A673 (cell line): ENCODE results near the gene TMTC2. TPM values are rescaled to one million over a fixed set of nuclear protein-coding genes. Genes with fewer than 3 reads are reported as not detected.

Experiments used
- BruUV-seq: library from RNA; stranded (reverse); fragments of 400-500 nt; replicated peaks from 2 replicates; lab custom pipeline; 2021; lab: Mats Ljungman, UMichigan
- CTCF ChIA-PET: fragments of 300-600 bp; sonication (Branson Sonifier 250); formaldehyde crosslinking; loops from one replicate; lab custom pipeline; 2022; ENCODE audit warnings: antibody characterized with exemption; lab: Charles Lee
- POLR2A ChIA-PET: fragments of 300-600 bp; sonication (Branson Sonifier 250); formaldehyde crosslinking; loops from one replicate; lab custom pipeline; 2022; ENCODE audit warnings: antibody characterized with exemption; ENCODE audit not compliant: low non-redundant PET; lab: Charles Lee
- DNase-seq: peaks from one replicate; pipeline ENCODE4 v3.0.0-alpha.2; 2015; ENCODE audit warnings: low spot score
- H3K27ac ChIP-seq: fragments of 200-600 bp; sonication (generic); 2 replicates; pipeline ENCODE4 v1.5.1; 2016; ENCODE audit warnings: mixed run types, low read depth, mild to moderate bottlenecking, mixed read lengths, antibody characterized with exemption, low read length; ENCODE audit not compliant: poor library complexity, severe bottlenecking
- H3K27me3 ChIP-seq: fragments of 200-600 bp; sonication (generic); replicated peaks from 2 replicates; pipeline ENCODE4 v1.6.1; 2017; ENCODE audit warnings: mixed run types, low read depth, mild to moderate bottlenecking, mixed read lengths, antibody characterized with exemption, low read length; ENCODE audit not compliant: insufficient read depth, poor library complexity
- H3K36me3 ChIP-seq: fragments of 200-600 bp; sonication (generic); 2 replicates; pipeline ENCODE4 v1.6.1; 2016; ENCODE audit warnings: mixed run types, mild to moderate bottlenecking, mixed read lengths, antibody characterized with exemption, low read length; ENCODE audit not compliant: insufficient read depth, poor library complexity, severe bottlenecking
- H3K4me1 ChIP-seq: fragments of 200-600 bp; sonication (generic); 2 replicates; pipeline ENCODE4 v1.6.1; 2017; ENCODE audit warnings: mixed run types, mild to moderate bottlenecking, mixed read lengths, antibody characterized with exemption, low read length; ENCODE audit not compliant: insufficient read depth, poor library complexity, severe bottlenecking
- H3K4me3 ChIP-seq: fragments of 200-600 bp; sonication (generic); 2 replicates; pipeline ENCODE4 v1.5.1; 2016; ENCODE audit warnings: low read depth, mixed run types, mild to moderate bottlenecking, mixed read lengths, low read length; ENCODE audit not compliant: poor library complexity, severe bottlenecking
- H3K9me3 ChIP-seq: fragments of 200-600 bp; sonication (generic); 2 replicates; pipeline ENCODE4 v1.6.1; 2016; ENCODE audit warnings: mixed run types, low read depth, mild to moderate bottlenecking, mixed read lengths, antibody characterized with exemption, low read length; ENCODE audit not compliant: poor library complexity, severe bottlenecking
- EZH2 ChIP-seq: fragments of 200-600 bp; sonication (generic); IDR thresholded peaks from 2 replicates; pipeline ENCODE4 v1.6.1; 2017; ENCODE audit warnings: borderline replicate concordance, low read depth, mild to moderate bottlenecking, mixed read lengths, antibody characterized with exemption, low read length; ENCODE audit not compliant: poor library complexity, severe bottlenecking
- intact Hi-C: fragments of 100-400 bp; cut with micrococcal nuclease; formaldehyde crosslinking; loops from one replicate; pipeline ENCODE4 v1.10.0; 2022; ENCODE audit not compliant: unreplicated experiment
- total RNA-seq: library from RNA; stranded (reverse); gene quantifications from 2 replicates; pipeline ENCODE4 v1.2.3, GENCODE V29; 2021
- TF ChIP-seq, protein P1 (sequence below): fragments of 300-800, 200-600 bp; sonication (generic); conservative IDR thresholded peaks from 2 replicates; pipeline ENCODE4 v1.5.1; 2017; ENCODE audit warnings: low read depth, mild to moderate bottlenecking, antibody characterized with exemption, low read length, moderate library complexity, mixed read lengths

Gene TMTC2
- total RNA-seq, 1 experiment from 2014 or later: 3.3 TPM

DNA sequence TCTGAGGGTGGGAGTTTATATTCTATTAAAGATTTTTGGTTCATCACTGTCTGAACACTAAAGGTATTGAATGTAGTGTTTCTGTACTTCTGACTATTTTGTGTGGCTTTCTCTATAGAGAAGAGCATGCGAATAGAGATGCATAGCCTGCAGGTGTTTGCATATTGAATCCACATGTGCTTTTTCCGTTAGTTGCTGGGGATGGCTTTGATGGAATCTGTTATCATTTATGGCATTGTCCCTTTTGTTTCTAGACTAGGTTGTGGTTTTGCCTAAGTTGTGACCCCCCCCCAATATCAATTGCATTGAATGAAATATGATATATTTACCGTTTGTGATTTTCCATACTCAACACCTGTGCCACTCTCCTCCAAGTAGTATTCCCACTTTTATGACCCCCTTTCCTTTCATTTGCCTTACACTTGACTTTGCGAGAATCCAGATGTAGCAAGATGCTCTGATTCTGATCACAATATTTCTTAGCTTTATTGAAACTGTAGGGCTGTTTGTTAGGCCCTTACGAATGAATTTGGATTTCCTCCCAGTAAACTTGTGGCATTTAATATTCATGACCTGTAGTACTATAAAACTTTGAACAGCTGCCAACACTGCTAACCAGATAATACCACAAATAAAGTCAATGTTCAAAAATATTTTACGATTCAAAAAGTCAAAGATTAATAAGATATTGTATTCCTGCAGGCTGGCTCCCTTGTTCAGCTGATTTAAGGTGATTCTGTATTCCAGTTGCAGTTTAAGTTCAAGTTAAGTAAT, 176.4 kb downstream of the TMTC2 start:
- ChIA-PET POLR2A (no interaction called here), CTCF (no interaction called here)
- no peak for DNase-seq
- Histone ChIP-seq H3K4me3 (no peak overlapping the region), H3K36me3 (no peaks in the 10 kb centered on the region), H3K27ac (no peak overlapping the region), H3K4me1 (peaks cover 25% of the 10 kb centered on the region), H3K27me3 (no peaks in the 10 kb centered on the region), H3K9me3 (no peaks in the 10 kb centered on the region)
- TF ChIP-seq, protein P1, sequence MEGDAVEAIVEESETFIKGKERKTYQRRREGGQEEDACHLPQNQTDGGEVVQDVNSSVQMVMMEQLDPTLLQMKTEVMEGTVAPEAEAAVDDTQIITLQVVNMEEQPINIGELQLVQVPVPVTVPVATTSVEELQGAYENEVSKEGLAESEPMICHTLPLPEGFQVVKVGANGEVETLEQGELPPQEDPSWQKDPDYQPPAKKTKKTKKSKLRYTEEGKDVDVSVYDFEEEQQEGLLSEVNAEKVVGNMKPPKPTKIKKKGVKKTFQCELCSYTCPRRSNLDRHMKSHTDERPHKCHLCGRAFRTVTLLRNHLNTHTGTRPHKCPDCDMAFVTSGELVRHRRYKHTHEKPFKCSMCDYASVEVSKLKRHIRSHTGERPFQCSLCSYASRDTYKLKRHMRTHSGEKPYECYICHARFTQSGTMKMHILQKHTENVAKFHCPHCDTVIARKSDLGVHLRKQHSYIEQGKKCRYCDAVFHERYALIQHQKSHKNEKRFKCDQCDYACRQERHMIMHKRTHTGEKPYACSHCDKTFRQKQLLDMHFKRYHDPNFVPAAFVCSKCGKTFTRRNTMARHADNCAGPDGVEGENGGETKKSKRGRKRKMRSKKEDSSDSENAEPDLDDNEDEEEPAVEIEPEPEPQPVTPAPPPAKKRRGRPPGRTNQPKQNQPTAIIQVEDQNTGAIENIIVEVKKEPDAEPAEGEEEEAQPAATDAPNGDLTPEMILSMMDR: no peak
- no peak for TF ChIP-seq EZH2
- intact Hi-C loops: no loop called here
- BruUV-seq: no TSS peak

DNA sequence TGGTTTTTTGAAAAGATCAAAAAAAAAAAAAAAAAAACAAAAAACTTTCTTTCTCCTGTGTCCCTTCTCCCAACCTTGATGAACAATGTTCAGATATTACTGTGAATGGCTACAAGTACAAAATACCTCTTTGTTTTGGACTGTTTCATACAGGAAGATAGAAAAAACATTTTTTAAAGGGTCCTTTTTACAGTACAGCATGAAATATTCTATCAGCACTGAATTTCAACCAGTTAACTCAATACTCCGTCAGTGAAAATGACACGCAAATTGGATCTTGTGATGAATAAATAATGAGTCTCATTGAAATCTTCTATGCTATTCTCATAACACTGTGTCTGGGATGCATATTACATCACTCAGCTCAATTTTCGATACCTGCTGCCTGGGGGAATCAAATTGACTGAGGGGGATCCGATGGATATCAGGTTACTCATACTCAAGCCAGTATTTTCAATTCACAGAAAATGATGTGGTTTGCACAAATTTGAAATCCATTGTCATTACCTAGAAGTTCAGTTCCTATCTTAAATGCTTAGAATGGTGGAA, 179.6 kb downstream of the TMTC2 start:
- TF ChIP-seq, protein P1: no peak
- TF ChIP-seq EZH2: no peak
- CTCF ChIA-PET: interaction anchor here (0.6 kb wide), 1 partner anchor 114 kb away, joined by 8 read pairs; no protein-coding TSS in a partner anchor
- Histone ChIP-seq H3K27ac (no peak overlapping the region), H3K36me3 (no peaks in the 10 kb centered on the region), H3K9me3 (no peaks in the 10 kb centered on the region), H3K4me3 (no peak overlapping the region), H3K27me3 (no peaks in the 10 kb centered on the region), H3K4me1 (peaks cover 43% of the 10 kb centered on the region)
- DNase-seq: no peak
- intact Hi-C loops: no loop called here
- BruUV-seq: no TSS peak
- POLR2A ChIA-PET: interaction anchor here (0.6 kb wide), 1 partner anchor 20 kb away, joined by 3 read pairs; no protein-coding TSS in a partner anchor

DNA sequence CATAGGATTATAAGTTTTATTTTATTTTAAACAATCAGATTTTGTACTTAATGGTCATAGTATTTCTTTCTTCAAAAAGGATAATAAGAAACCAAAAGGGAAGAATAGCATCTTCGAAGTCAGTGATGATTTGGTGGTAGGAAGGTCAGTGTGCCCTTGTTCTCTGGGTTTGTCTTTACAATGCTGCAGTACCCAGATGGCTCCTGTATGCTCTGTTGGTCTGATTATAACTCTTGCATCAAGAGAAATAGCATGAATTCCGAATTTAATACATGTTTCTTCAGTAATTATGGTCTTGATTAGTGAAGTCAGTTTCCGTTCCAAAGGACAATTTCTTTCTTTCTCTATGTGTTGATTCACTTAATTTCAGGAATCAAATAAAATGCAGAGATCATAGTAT, 180.2 kb downstream of the TMTC2 start:
- H3K4me3 ChIP-seq: no peak overlapping the region
- no TSS peak for BruUV-seq
- H3K4me1 ChIP-seq: peaks cover 45% of the 10 kb centered on the region
- no peaks in the 10 kb centered on the region for H3K27me3 ChIP-seq
- CTCF ChIA-PET: no interaction called here
- no peak overlapping the region for H3K27ac ChIP-seq
- POLR2A ChIA-PET: no interaction called here
- DNase-seq: no peak
- H3K36me3 ChIP-seq: no peaks in the 10 kb centered on the region
- H3K9me3 ChIP-seq: no peaks in the 10 kb centered on the region
- intact Hi-C loops: no loop called here
- TF ChIP-seq, protein P1: no peak
- no peak for TF ChIP-seq EZH2
